Neural progenitor cell (in vitro differentiated cells): ENCODE data around the gene GNS. TPM values are rescaled to one million over a fixed set of nuclear protein-coding genes. Genes with fewer than 3 reads are reported as not detected.

Experiments
- DNase-seq: peaks from one replicate; pipeline ENCODE4 v3.0.0-alpha.2; 2016; ENCODE audit warnings: low spot score
- H2AFZ ChIP-seq: fragments of 200-600 bp; sonication (generic); replicated peaks from 2 replicates; pipeline ENCODE4 v1.6.1; 2016; ENCODE audit warnings: antibody characterized with exemption
- H3F3A ChIP-seq: fragments of 200-600 bp; sonication (generic); 2 replicates; pipeline ENCODE4 v1.6.1; 2016; ENCODE audit warnings: antibody characterized with exemption, low read depth
- H3K27ac ChIP-seq: fragments of 200-600 bp; sonication (generic); 2 replicates; pipeline ENCODE4 v1.5.1; 2016; ENCODE audit warnings: mild to moderate bottlenecking
- H3K27me3 ChIP-seq: fragments of 200-600 bp; sonication (generic); 2 replicates; pipeline ENCODE4 v1.6.1; 2016; ENCODE audit warnings: mild to moderate bottlenecking, moderate library complexity
- H3K36me3 ChIP-seq: fragments of 200-600 bp; sonication (generic); 2 replicates; pipeline ENCODE4 v1.5.1; 2016
- H3K4me1 ChIP-seq: fragments of 200-600 bp; sonication (generic); 2 replicates; pipeline ENCODE4 v1.6.1; 2016; ENCODE audit warnings: mixed run types
- H3K4me2 ChIP-seq: fragments of 200-600 bp; sonication (generic); 2 replicates; pipeline ENCODE4 v1.6.1; 2016
- H3K4me3 ChIP-seq: fragments of 200-600 bp; sonication (generic); 2 replicates; pipeline ENCODE4 v1.5.1; 2016
- H3K79me2 ChIP-seq: fragments of 200-600 bp; sonication (generic); 2 replicates; pipeline ENCODE4 v1.6.1; 2016; ENCODE audit warnings: low read depth
- H3K9ac ChIP-seq: fragments of 200-600 bp; sonication (generic); 2 replicates; pipeline ENCODE4 v1.6.1; 2016
- H3K9me3 ChIP-seq: fragments of 200-600 bp; sonication (generic); 2 replicates; pipeline ENCODE4 v1.5.1; 2016; ENCODE audit warnings: low read depth
- H4K20me1 ChIP-seq: fragments of 200-600 bp; sonication (generic); 2 replicates; pipeline ENCODE4 v1.6.1; 2016; ENCODE audit warnings: low read depth
- H3K27ac Mint-ChIP-seq: 3 replicates; pipeline ENCODE4 v1.8.0; 2021; ENCODE audit warnings: mixed read lengths
- H3K27me3 Mint-ChIP-seq: 2 replicates; pipeline ENCODE4 v1.8.0; 2022; ENCODE audit warnings: low read depth, mild to moderate bottlenecking, inconsistent platforms, moderate library complexity, mixed read lengths; ENCODE audit not compliant: insufficient read depth
- H3K36me3 Mint-ChIP-seq: 3 replicates; pipeline ENCODE4 v1.8.0; 2021; ENCODE audit warnings: mixed read lengths
- H3K4me1 Mint-ChIP-seq: 3 replicates; pipeline ENCODE4 v1.8.0; 2021; ENCODE audit warnings: mixed read lengths
- H3K4me3 Mint-ChIP-seq: 3 replicates; pipeline ENCODE4 v1.8.0; 2021; ENCODE audit warnings: mild to moderate bottlenecking, moderate library complexity, mixed read lengths
- H3K9me3 Mint-ChIP-seq: 3 replicates; pipeline ENCODE4 v1.8.0; 2020; ENCODE audit warnings: mixed read lengths
- CTCF ChIP-seq: fragments of 200-600 bp; sonication (generic); IDR thresholded peaks from 2 replicates; pipeline ENCODE4 v1.5.1; 2017; ENCODE audit warnings: antibody characterized with exemption, mild to moderate bottlenecking
- EZH2 ChIP-seq: fragments of 200-600 bp; sonication (generic); IDR thresholded peaks from 2 replicates; pipeline ENCODE4 v1.6.1; 2017; ENCODE audit warnings: antibody characterized with exemption, mild to moderate bottlenecking, moderate library complexity
- EZH2phosphoT487 ChIP-seq: fragments of 200-600 bp; sonication (generic); IDR thresholded peaks from 2 replicates; pipeline ENCODE4 v1.6.1; 2017; ENCODE audit warnings: antibody characterized with exemption
- total RNA-seq: library from RNA; depleted of rRNA; stranded (reverse); fragments of >200 nt; gene quantifications from 2 replicates; pipeline ENCODE4 v1.2.3, GENCODE V29; 2015; ENCODE audit warnings: low replicate concordance

GNS gene
- total RNA-seq, 1 donor from 2014 or later = 41.2 TPM

- TF ChIP-seq CTCF = no peak
- no peak for TF ChIP-seq EZH2
- TF ChIP-seq EZH2phosphoT487 = no peak
- H3K27ac Mint-ChIP-seq = no peak overlapping the region
- H3K79me2 ChIP-seq = no peaks in the 10 kb centered on the region
- H3K9me3 Mint-ChIP-seq = peaks cover 2% of the 10 kb centered on the region
- no peak overlapping the region for H3K9ac ChIP-seq
- no peaks in the 10 kb centered on the region for H3F3A ChIP-seq
- no peak for DNase-seq
- no peaks in the 10 kb centered on the region for H3K27me3 ChIP-seq
- H3K4me1 Mint-ChIP-seq = peaks cover 3% of the 10 kb centered on the region
- peaks cover 9% of the 10 kb centered on the region for H3K36me3 ChIP-seq
- H3K4me2 ChIP-seq = no peak overlapping the region
- no peaks in the 10 kb centered on the region for H3K4me1 ChIP-seq
- H3K4me3 Mint-ChIP-seq = no peak overlapping the region
- H3K27me3 Mint-ChIP-seq = no peaks in the 10 kb centered on the region
- H2AFZ ChIP-seq = no peak overlapping the region
- peaks cover 19% of the 10 kb centered on the region for H3K36me3 Mint-ChIP-seq
- no peak overlapping the region for H3K4me3 ChIP-seq
- no peak overlapping the region for H3K27ac ChIP-seq
- no peaks in the 10 kb centered on the region for H4K20me1 ChIP-seq
- no peaks in the 10 kb centered on the region for H3K9me3 ChIP-seq
Measured at GRCh38 chr12:64749461-64750200, 9.6 kb downstream of the GNS start.

GRCh38 chr12:64747695-64748094, 11.5 kb downstream of the GNS start:
- Histone ChIP-seq H3K4me3 (no peak overlapping the region), H3K27me3 (no peaks in the 10 kb centered on the region), H4K20me1 (no peaks in the 10 kb centered on the region), H3K9ac (no peak overlapping the region), H2AFZ (no peak overlapping the region), H3F3A (no peaks in the 10 kb centered on the region), H3K27ac (no peak overlapping the region), H3K36me3 (peaks cover 9% of the 10 kb centered on the region), H3K79me2 (no peaks in the 10 kb centered on the region), H3K9me3 (no peaks in the 10 kb centered on the region), H3K4me2 (no peak overlapping the region), H3K4me1 (no peaks in the 10 kb centered on the region)
- DNase-seq = no peak
- H3K9me3 Mint-ChIP-seq = peaks cover 2% of the 10 kb centered on the region
- no peak overlapping the region for H3K4me3 Mint-ChIP-seq
- peaks cover 23% of the 10 kb centered on the region for H3K36me3 Mint-ChIP-seq
- peaks cover 8% of the 10 kb centered on the region for H3K4me1 Mint-ChIP-seq
- TF ChIP-seq EZH2 (no peak), EZH2phosphoT487 (no peak), CTCF (no peak)
- no peak overlapping the region for H3K27ac Mint-ChIP-seq
- peaks cover 2% of the 10 kb centered on the region for H3K27me3 Mint-ChIP-seq

- Mint-ChIP-seq H3K27ac (no peak overlapping the region), H3K4me1 (peaks cover 8% of the 10 kb centered on the region), H3K27me3 (peaks cover 2% of the 10 kb centered on the region), H3K36me3 (peaks cover 23% of the 10 kb centered on the region), H3K4me3 (no peak overlapping the region), H3K9me3 (peaks cover 2% of the 10 kb centered on the region)
- no peak for DNase-seq
- Histone ChIP-seq H3K27me3 (no peaks in the 10 kb centered on the region), H3K9ac (no peak overlapping the region), H3K4me1 (no peaks in the 10 kb centered on the region), H3K4me2 (no peak overlapping the region), H3K79me2 (no peaks in the 10 kb centered on the region), H3K9me3 (no peaks in the 10 kb centered on the region), H3K4me3 (no peak overlapping the region), H3F3A (no peaks in the 10 kb centered on the region), H3K36me3 (peaks cover 9% of the 10 kb centered on the region), H4K20me1 (no peaks in the 10 kb centered on the region), H3K27ac (no peak overlapping the region), H2AFZ (no peak overlapping the region)
- TF ChIP-seq EZH2 (no peak), CTCF (no peak), EZH2phosphoT487 (no peak)
Measured at GRCh38 chr12:64746663-64747062, 12.5 kb downstream of the GNS start.
